ENCODE results near the gene RHOT2. TPM values are rescaled to one million over a fixed set of nuclear protein-coding genes. Genes with fewer than 3 reads are reported as not detected.
A peak's percentile ranks its signal among the peaks of the same experiment; 100 is the strongest.

RHOT2 gene
- total RNA-seq, 4 donors from 2014 or later = 50.2 to 64.0 (median 55.0) TPM

GRCh38 chr16:626787-627453 lies 41.0 kb upstream of the RHOT2 start:
- no peak for ATAC-seq
- Histone ChIP-seq H3K27me3 (peaks cover 10% of the 10 kb centered on the region), H3K4me3 (no peak overlapping the region), H3K4me1 (peaks cover 0 to 25% (median 18%) of the 10 kb centered on the region in 3 donors), H3K27ac (peak overlapping the region in 2 of 4 donors; percentile 35 to 43), H3K9me3 (no peaks in the 10 kb centered on the region), H3K36me3 (peaks cover 0 to 40% of the 10 kb centered on the region in 2 donors)
- 73 to 88% methylated on average over 4 to 8 of the region's 29 CpGs for WGBS, 2 donors (ENCODE audit: low coverage in 1 of 2)
- TF ChIP-seq POLR2A (IDR thresholded peaks at IDR 0.05) (no peak), EP300 (IDR thresholded peaks at IDR 0.05) (no peak), POLR2AphosphoS5 (IDR thresholded peaks at IDR 0.05) (no peak)
- TF ChIP-seq, protein P1, sequence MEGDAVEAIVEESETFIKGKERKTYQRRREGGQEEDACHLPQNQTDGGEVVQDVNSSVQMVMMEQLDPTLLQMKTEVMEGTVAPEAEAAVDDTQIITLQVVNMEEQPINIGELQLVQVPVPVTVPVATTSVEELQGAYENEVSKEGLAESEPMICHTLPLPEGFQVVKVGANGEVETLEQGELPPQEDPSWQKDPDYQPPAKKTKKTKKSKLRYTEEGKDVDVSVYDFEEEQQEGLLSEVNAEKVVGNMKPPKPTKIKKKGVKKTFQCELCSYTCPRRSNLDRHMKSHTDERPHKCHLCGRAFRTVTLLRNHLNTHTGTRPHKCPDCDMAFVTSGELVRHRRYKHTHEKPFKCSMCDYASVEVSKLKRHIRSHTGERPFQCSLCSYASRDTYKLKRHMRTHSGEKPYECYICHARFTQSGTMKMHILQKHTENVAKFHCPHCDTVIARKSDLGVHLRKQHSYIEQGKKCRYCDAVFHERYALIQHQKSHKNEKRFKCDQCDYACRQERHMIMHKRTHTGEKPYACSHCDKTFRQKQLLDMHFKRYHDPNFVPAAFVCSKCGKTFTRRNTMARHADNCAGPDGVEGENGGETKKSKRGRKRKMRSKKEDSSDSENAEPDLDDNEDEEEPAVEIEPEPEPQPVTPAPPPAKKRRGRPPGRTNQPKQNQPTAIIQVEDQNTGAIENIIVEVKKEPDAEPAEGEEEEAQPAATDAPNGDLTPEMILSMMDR (IDR thresholded peaks at IDR 0.05) = no peak

GRCh38 chr16:627454-628239 lies 40.3 kb upstream of the RHOT2 start:
- Histone ChIP-seq H3K9me3 (no peaks in the 10 kb centered on the region), H3K4me3 (no peak overlapping the region), H3K36me3 (peaks cover 0 to 45% of the 10 kb centered on the region in 2 donors), H3K27ac (peak overlapping the region in 1 of 4 donors; percentile 19), H3K4me1 (peaks cover 0 to 23% (median 18%) of the 10 kb centered on the region in 3 donors), H3K27me3 (peaks cover 17% of the 10 kb centered on the region)
- WGBS, 2 donors (ENCODE audit: low coverage in 1 of 2) = 77% methylated on average over 6 of the region's 50 CpGs; no CpG with 5 or more reads in 1 of the 2 donors
- ATAC-seq = no peak
- TF ChIP-seq, protein P1 (IDR thresholded peaks at IDR 0.05) = no peak
- TF ChIP-seq POLR2A (IDR thresholded peaks at IDR 0.05) (no peak), EP300 (IDR thresholded peaks at IDR 0.05) (no peak)

DNA sequence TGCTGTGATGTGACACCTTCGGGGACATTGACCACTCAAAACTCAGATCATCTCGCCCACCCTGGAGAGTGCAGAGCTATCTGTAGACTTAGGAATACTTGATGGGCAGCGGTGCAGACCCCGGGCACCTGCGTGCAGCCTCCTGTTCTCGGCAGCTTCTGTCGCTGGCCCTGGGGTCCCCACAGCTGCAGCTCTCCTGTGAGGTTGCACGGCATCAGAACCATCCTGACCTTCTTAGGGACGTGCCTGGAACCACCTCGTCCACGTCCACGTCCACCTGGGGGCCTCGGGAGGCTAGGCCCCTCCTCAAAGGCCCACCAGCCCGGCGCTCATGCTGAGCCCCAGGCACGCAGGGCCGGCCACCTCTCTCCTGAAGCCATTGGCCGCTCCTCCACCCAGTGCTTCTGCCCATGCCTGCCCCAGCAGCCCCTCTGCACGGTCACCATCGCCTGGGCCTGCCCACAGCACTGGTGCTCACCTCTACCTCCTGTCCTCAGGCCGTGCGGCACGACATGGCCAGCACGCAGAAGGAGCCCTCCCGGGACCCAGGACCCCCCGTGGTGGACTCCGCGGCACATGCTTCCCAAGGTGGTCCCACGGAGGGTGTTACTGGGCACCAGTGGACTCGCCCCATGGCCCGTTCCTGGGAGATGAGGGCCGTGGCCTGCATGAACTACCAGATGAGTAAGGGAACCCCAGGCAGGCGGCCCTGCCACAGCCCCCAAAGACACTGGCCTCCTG lies 39.4 kb upstream of the RHOT2 start:
- WGBS, 2 donors (ENCODE audit: low coverage in 1 of 2) = 70% methylated on average over 2 of the region's 33 CpGs; no CpG with 5 or more reads in 1 of the 2 donors
- no peak for ATAC-seq
- Histone ChIP-seq H3K4me1 (peaks cover 0 to 23% (median 18%) of the 10 kb centered on the region in 3 donors), H3K4me3 (no peak overlapping the region), H3K36me3 (peaks cover 0 to 53% of the 10 kb centered on the region in 2 donors), H3K9me3 (no peaks in the 10 kb centered on the region), H3K27me3 (peaks cover 19% of the 10 kb centered on the region), H3K27ac (no peak overlapping the region)
- no peak for TF ChIP-seq POLR2A (IDR thresholded peaks at IDR 0.05)
- no peak for TF ChIP-seq POLR2AphosphoS5 (IDR thresholded peaks at IDR 0.05)
- TF ChIP-seq EP300 (IDR thresholded peaks at IDR 0.05) = no peak
- TF ChIP-seq, protein P1 (IDR thresholded peaks at IDR 0.05) = no peak

DNA sequence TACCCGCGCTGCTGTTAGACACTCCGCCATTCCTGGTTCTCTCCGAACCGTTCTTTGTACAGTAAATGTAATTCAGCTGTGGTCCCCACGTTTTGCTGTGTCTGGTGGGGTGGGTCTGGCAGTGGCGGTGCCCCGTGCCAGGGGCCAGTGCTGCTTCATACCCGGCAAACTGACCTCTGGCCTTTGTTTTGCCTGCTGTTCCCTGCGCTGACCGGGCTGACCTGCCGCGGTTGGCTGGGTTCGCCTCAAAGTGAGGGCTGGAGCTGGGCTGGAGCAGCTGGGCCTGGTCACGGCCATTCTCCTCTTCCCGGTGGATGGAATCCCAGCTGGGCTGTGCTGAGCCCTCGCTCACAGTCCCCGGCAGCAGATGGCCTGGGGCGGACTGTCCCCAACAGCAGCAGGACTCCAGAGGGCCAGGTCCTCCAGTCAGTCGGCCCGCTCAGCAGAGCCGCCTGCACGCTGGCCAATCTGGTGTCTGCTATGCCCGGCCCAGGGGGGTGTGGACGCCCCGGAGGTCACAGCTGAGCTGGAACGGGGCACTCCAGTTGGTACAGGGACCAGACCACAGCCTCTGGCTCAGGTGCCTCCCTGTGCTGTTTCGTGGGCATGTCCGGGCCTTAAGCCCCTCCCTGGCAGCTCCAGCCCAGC lies 38.6 kb upstream of the RHOT2 start:
- peaks cover 0 to 26% (median 18%) of the 10 kb centered on the region in 3 donors for H3K4me1 ChIP-seq
- TF ChIP-seq, protein P1 (IDR thresholded peaks at IDR 0.05) = no peak
- no peak for TF ChIP-seq EP300 (IDR thresholded peaks at IDR 0.05)
- TF ChIP-seq POLR2A (IDR thresholded peaks at IDR 0.05) = no peak
- TF ChIP-seq POLR2AphosphoS5 (IDR thresholded peaks at IDR 0.05) = no peak
- H3K4me3 ChIP-seq = no peak overlapping the region
- H3K9me3 ChIP-seq = no peaks in the 10 kb centered on the region
- H3K27me3 ChIP-seq = peaks cover 19% of the 10 kb centered on the region
- ATAC-seq = no peak
- H3K36me3 ChIP-seq = peaks cover 0 to 61% of the 10 kb centered on the region in 2 donors
- no peak overlapping the region for H3K27ac ChIP-seq
- 90% methylated on average over 2 of the region's 29 CpGs; no CpG with 5 or more reads in 1 of the 2 donors for WGBS, 2 donors (ENCODE audit: low coverage in 1 of 2)
